CD8-positive, alpha-beta memory T cell (primary cell): ENCODE results near the gene PBXIP1. TPM values are rescaled to one million over a fixed set of nuclear protein-coding genes. Genes with fewer than 3 reads are reported as not detected.
"Not testable (repeated sequence)": the region's sequence is repeated elsewhere in the genome, so short reads cannot be mapped to it uniquely, and the experiment has no call there.

Experiments used
- CTCF ChIA-PET: fragments of 350-600 bp; sonication (Branson Sonifier 250); formaldehyde crosslinking; loops from one replicate; lab custom pipeline; 2021; ENCODE audit warnings: antibody characterized with exemption; lab: Charles Lee
- POLR2A ChIA-PET: fragments of 350-600 bp; sonication (Branson Sonifier 250); formaldehyde crosslinking; loops from one replicate; lab custom pipeline; 2021; ENCODE audit warnings: antibody characterized with exemption; lab: Charles Lee
- DNase-seq, 5 donors: peaks; one replicate each; pipeline versions ENCODE4 v3.0.0 to v3.0.0-alpha.2; 2020 to 2022; ENCODE audit warnings: mixed read lengths in 1 of 5
- H3K27ac ChIP-seq: one replicate; pipeline ENCODE4 v1.7.0; 2013; ENCODE audit warnings: low read depth, mild to moderate bottlenecking, low read length, moderate library complexity
- H3K27me3 ChIP-seq: 2 replicates; pipeline ENCODE4 v1.7.0; 2013; ENCODE audit warnings: low read length, mild to moderate bottlenecking; ENCODE audit not compliant: insufficient read depth, poor library complexity, severe bottlenecking
- H3K36me3 ChIP-seq: 2 replicates; pipeline ENCODE4 v1.7.0; 2013; ENCODE audit warnings: mild to moderate bottlenecking, low read length, moderate library complexity; ENCODE audit not compliant: insufficient read depth
- H3K4me1 ChIP-seq: 2 replicates; pipeline ENCODE4 v1.7.0; 2013; ENCODE audit warnings: mild to moderate bottlenecking, low read length, moderate library complexity; ENCODE audit not compliant: insufficient read depth
- H3K4me3 ChIP-seq: 2 replicates; pipeline ENCODE4 v1.7.0; 2013; ENCODE audit warnings: mild to moderate bottlenecking, low read length
- H3K9me3 ChIP-seq: 2 replicates; pipeline ENCODE4 v1.7.0; 2013; ENCODE audit warnings: mild to moderate bottlenecking, low read length
- H3K27ac Mint-ChIP-seq, 8 donors: one replicate each; pipeline ENCODE4 v1.8.0; 2020 to 2021; ENCODE audit warnings: mixed read lengths in 8 of 8, mild to moderate bottlenecking in 6 of 8, inconsistent platforms in 3 of 8, moderate library complexity in 3 of 8
- H3K27me3 Mint-ChIP-seq, 2 donors: one replicate each; pipeline ENCODE4 v1.8.0; 2020 to 2021; ENCODE audit warnings: mixed read lengths in 2 of 2, mild to moderate bottlenecking in 1 of 2, moderate library complexity in 1 of 2
- H3K36me3 Mint-ChIP-seq, 3 donors: one replicate each; pipeline ENCODE4 v1.8.0; 2020 to 2021; ENCODE audit warnings: mixed read lengths in 3 of 3, inconsistent platforms in 1 of 3, mild to moderate bottlenecking in 1 of 3
- H3K4me1 Mint-ChIP-seq, 3 donors: one replicate each; pipeline ENCODE4 v1.8.0; 2020 to 2021; ENCODE audit warnings: mixed read lengths in 3 of 3, inconsistent platforms in 1 of 3, mild to moderate bottlenecking in 1 of 3
- H3K4me3 Mint-ChIP-seq, 7 donors: one replicate each; pipeline ENCODE4 v1.8.0; 2020 to 2021; ENCODE audit warnings: mixed read lengths in 7 of 7, mild to moderate bottlenecking in 6 of 7, moderate library complexity in 4 of 7, inconsistent platforms in 2 of 7
- H3K9me3 Mint-ChIP-seq, 5 donors: one replicate each; pipeline ENCODE4 v1.8.0; 2020 to 2022; ENCODE audit warnings: mixed read lengths in 5 of 5, mild to moderate bottlenecking in 3 of 5, moderate library complexity in 2 of 5, inconsistent platforms in 1 of 5
- polyA plus RNA-seq: library from polyadenylated mRNA; unstranded; fragments of 300-500 nt; fragmentation: Illumina TruSeq; gene quantifications from one replicate; pipeline ENCODE4 v1.2.3, GENCODE V29; 2021
- total RNA-seq, 2 experiments: library from RNA; stranded (reverse); gene quantifications; one replicate each; pipeline ENCODE4 v1.2.3, GENCODE V29; 2021

Gene PBXIP1
- total and polyA plus RNA-seq, 3 experiments from 2014 or later = 35.9 to 295 (median 36.1) TPM

DNA sequence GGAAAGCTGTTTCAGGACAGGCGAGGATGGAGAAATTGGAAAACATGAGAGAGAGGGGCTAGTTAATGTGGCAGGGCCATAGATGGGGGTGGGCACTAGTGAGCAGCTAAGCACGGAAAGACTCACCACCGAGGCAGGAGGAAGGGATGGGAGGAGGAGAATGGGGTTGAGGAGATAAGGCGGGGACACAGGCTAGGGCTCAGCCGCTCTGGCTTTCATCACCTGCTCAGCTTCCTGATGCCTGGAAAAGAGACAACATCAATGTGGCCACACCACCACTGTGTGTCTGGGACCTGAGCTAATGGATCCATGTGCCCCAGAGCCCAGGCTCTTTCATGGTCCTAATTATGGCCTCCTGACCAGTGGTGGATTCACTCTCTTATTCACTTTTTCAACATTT lies 47.0 kb downstream of the PBXIP1 start:
- Mint-ChIP-seq H3K4me3 (no peak overlapping the region), H3K9me3 (no peaks in the 10 kb centered on the region), H3K4me1 (no peaks in the 10 kb centered on the region), H3K36me3 (no peaks in the 10 kb centered on the region), H3K27ac (no peak overlapping the region), H3K27me3 (no peaks in the 10 kb centered on the region)
- POLR2A ChIA-PET = no interaction called here
- H3K9me3 ChIP-seq = no peaks in the 10 kb centered on the region
- H3K4me1 ChIP-seq = no peaks in the 10 kb centered on the region
- no peaks in the 10 kb centered on the region for H3K27me3 ChIP-seq
- H3K27ac ChIP-seq = no peak overlapping the region
- no peak for DNase-seq
- H3K36me3 ChIP-seq = no peaks in the 10 kb centered on the region
- no peak overlapping the region for H3K4me3 ChIP-seq
- CTCF ChIA-PET = no interaction called here

DNA sequence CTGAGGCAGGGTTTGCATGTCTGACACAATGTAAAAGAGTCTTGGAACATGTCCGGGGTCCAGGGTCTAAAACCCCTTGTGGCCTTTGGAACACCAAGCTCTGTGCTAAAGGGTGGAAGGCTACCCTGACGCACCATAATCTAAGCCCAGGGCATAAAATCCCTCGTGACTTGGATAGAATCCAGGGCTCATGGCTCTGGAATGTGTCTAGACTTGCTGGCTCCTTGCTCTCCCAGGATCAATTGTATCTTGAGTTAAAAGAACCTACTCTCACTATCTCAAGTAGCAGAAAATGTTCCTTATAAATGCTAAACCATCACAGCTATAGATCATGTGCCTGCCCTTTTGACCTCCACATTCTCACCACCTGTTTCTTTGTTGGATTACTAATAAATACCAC lies 47.8 kb downstream of the PBXIP1 start:
- H3K27me3 Mint-ChIP-seq, H3K4me3 ChIP-seq, H3K36me3 ChIP-seq, CTCF ChIA-PET, H3K27me3 ChIP-seq, H3K4me1 ChIP-seq, H3K36me3 Mint-ChIP-seq, H3K9me3 Mint-ChIP-seq, H3K27ac ChIP-seq, DNase-seq, H3K27ac Mint-ChIP-seq, H3K9me3 ChIP-seq, H3K4me3 Mint-ChIP-seq, H3K4me1 Mint-ChIP-seq, POLR2A ChIA-PET: not testable (repeated sequence)

DNA sequence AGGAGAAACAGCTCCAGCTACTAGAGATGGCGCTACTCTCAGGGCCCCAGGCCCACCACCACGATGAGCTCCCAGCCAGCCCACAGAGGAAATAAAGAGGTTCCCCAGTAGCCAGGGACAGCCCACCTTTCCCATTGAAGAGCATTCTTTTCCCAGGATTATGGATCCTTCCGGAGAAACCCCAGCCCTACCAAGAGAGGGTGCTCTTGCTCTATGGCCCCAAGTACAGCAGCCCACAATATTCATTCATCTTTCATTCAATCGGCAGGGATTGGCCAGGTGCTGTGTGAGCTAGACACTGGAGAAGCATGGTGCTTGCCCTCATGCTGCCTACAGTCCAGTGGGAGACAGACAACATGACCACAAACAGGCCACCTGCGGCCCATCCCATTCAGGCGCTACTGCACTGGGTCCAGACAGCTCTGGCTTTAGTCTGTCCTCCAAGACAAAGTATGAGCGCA lies 49.2 kb downstream of the PBXIP1 start:
- no peaks in the 10 kb centered on the region for H3K9me3 Mint-ChIP-seq
- Histone ChIP-seq H3K27me3 (no peaks in the 10 kb centered on the region), H3K9me3 (no peaks in the 10 kb centered on the region), H3K4me1 (no peaks in the 10 kb centered on the region), H3K4me3 (no peak overlapping the region), H3K36me3 (no peaks in the 10 kb centered on the region), H3K27ac (no peak overlapping the region)
- DNase-seq = no peak
- ChIA-PET CTCF (interaction anchor here (0.7 to 1.2 kb wide), 3 partner anchors 16 to 111 kb away, joined by 3 to 4 read pairs (median 3); no protein-coding TSS in a partner anchor), POLR2A (no interaction called here)
- H3K27me3 Mint-ChIP-seq = no peaks in the 10 kb centered on the region
- H3K27ac Mint-ChIP-seq = no peak overlapping the region
- H3K36me3 Mint-ChIP-seq = no peaks in the 10 kb centered on the region
- H3K4me3 Mint-ChIP-seq = no peak overlapping the region
- no peaks in the 10 kb centered on the region for H3K4me1 Mint-ChIP-seq

DNA sequence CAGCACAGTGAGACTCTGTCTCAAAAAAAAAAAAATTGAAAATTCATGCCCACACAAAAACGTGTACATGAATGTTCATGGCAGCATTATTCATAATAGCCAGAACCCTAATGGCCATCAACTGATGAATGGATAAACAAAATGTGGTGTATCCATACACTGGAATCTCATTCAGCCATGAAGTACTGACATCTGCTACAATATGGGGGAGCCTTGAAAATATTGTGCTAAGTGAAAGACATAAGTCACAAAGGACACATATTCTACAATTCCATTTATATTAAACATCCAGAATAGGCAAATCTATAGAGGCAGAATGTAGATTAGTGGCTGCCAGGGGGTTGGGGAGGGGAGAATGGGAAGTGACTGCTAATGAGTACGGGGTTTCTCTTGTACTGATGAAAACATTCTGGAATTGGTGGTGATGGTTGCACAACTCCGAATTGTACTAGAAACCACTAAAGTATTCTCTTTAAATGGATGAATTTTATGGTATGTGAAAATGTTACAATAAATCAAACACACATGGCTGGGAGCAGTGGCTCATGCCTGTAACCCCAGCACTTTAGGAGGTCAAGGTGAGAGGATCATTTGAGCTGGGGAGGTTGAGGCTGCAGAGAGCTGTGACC lies 52.8 kb downstream of the PBXIP1 start:
- no peak overlapping the region for H3K4me3 Mint-ChIP-seq
- H3K27me3 ChIP-seq = no peaks in the 10 kb centered on the region
- ChIA-PET POLR2A (no interaction called here), CTCF (no interaction called here)
- H3K36me3 Mint-ChIP-seq = peaks cover 0 to 3% (median 3%) of the 10 kb centered on the region in 3 donors
- H3K4me1 Mint-ChIP-seq = no peaks in the 10 kb centered on the region
- no peaks in the 10 kb centered on the region for H3K9me3 Mint-ChIP-seq
- H3K9me3 ChIP-seq = no peaks in the 10 kb centered on the region
- DNase-seq = no peak
- no peak overlapping the region for H3K27ac ChIP-seq
- H3K27ac Mint-ChIP-seq = no peak overlapping the region
- H3K4me3 ChIP-seq = no peak overlapping the region
- peaks cover 0 to 1% of the 10 kb centered on the region in 2 donors for H3K27me3 Mint-ChIP-seq
- H3K4me1 ChIP-seq = no peaks in the 10 kb centered on the region
- H3K36me3 ChIP-seq = no peaks in the 10 kb centered on the region

DNA sequence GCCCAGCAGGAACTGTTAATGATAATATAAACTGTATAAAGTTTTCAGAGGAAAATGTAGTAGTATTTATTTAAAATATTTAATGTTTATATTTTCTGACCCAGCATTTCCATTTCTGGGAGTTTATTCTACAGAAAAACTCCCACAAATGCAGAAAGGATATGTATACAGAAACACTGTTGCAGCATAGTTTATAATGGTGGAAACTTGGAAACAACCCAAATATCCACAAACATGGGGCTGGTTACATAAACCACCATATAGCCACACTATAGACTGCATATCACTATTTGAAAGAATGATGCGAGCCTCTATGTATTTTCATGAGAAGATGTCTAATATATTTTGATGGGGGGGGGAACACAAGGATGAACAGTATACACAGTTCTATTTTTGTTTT lies 54.3 kb downstream of the PBXIP1 start:
- Mint-ChIP-seq H3K4me3 (no peak overlapping the region), H3K27me3 (peaks cover 0 to 1% of the 10 kb centered on the region in 2 donors), H3K36me3 (peaks cover 0 to 3% (median 3%) of the 10 kb centered on the region in 3 donors), H3K4me1 (no peaks in the 10 kb centered on the region), H3K27ac (peak overlapping the region in 1 of 8 donors; percentile 11), H3K9me3 (no peaks in the 10 kb centered on the region)
- no peak for DNase-seq
- H3K4me3 ChIP-seq = no peak overlapping the region
- POLR2A ChIA-PET = interaction anchor here (0.7 kb wide), 1 partner anchor 11 kb away, joined by 3 read pairs; no protein-coding TSS in a partner anchor
- H3K4me1 ChIP-seq = no peaks in the 10 kb centered on the region
- H3K9me3 ChIP-seq = no peaks in the 10 kb centered on the region
- H3K27ac ChIP-seq = no peak overlapping the region
- no peaks in the 10 kb centered on the region for H3K27me3 ChIP-seq
- no peaks in the 10 kb centered on the region for H3K36me3 ChIP-seq
- CTCF ChIA-PET = no interaction called here

DNA sequence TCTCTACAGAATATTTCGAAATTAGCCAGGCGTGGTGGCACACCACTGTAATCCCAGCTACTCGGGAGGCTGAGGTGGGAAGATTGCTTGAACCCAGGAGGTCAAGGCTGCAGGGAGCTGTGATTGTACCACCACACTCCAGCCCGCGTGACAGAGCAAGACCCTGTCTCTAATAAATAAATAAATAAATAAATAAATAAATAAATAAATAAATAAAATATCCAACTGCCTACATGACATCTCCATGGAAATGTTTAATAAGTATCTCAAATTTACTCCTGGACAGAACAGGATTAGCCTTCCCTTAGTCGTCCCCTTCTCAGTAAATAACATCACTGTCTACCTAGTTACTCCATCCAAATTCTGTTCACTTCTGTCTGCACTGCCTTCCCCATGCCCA lies 56.9 kb downstream of the PBXIP1 start:
- CTCF ChIA-PET = no interaction called here
- H3K27me3 Mint-ChIP-seq = peaks cover 0 to 1% of the 10 kb centered on the region in 2 donors
- no peak overlapping the region for H3K4me3 ChIP-seq
- no peak for DNase-seq
- POLR2A ChIA-PET = no interaction called here
- no peaks in the 10 kb centered on the region for H3K4me1 ChIP-seq
- no peaks in the 10 kb centered on the region for H3K36me3 ChIP-seq
- H3K9me3 Mint-ChIP-seq = no peaks in the 10 kb centered on the region
- no peak overlapping the region for H3K4me3 Mint-ChIP-seq
- H3K4me1 Mint-ChIP-seq = no peaks in the 10 kb centered on the region
- H3K27ac Mint-ChIP-seq = no peak overlapping the region
- no peaks in the 10 kb centered on the region for H3K27me3 ChIP-seq
- H3K9me3 ChIP-seq = no peaks in the 10 kb centered on the region
- no peak overlapping the region for H3K27ac ChIP-seq
- H3K36me3 Mint-ChIP-seq = peaks cover 0 to 3% (median 3%) of the 10 kb centered on the region in 3 donors

DNA sequence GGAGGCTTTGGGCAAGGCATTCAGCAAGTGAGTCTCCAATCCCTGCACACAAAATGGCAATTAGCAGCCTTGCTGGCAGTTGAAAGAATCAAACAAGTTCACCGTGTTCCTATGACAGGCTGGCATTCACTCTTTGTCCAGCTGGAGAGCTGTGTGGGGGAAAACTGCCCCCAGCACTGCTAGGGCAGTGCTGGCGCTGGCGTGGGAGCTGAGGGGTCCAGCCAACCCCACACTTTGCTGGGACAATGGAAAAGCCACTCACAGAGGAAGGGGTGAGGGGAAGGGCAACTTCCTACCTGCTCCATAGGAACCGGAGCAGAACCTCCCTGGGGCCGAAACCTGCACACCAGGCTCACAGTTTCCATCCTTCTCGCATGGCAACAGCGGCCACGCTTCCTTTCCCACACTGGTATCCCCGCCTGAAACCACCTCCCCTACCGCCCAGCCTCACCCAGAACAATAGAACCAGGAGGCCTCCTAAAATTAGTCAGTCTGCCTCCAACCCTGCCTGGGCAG lies 59.1 kb downstream of the PBXIP1 start:
- Histone ChIP-seq H3K4me1 (no peaks in the 10 kb centered on the region), H3K36me3 (no peaks in the 10 kb centered on the region), H3K27ac (no peak overlapping the region), H3K9me3 (no peaks in the 10 kb centered on the region), H3K4me3 (no peak overlapping the region), H3K27me3 (no peaks in the 10 kb centered on the region)
- peaks cover 0 to 8% (median 3%) of the 10 kb centered on the region in 3 donors for H3K36me3 Mint-ChIP-seq
- ChIA-PET CTCF (no interaction called here), POLR2A (no interaction called here)
- no peak overlapping the region for H3K27ac Mint-ChIP-seq
- no peaks in the 10 kb centered on the region for H3K4me1 Mint-ChIP-seq
- H3K27me3 Mint-ChIP-seq = peaks cover 0 to 1% of the 10 kb centered on the region in 2 donors
- H3K9me3 Mint-ChIP-seq = peaks cover 0 to 3% (median 0%) of the 10 kb centered on the region in 5 donors
- no peak overlapping the region for H3K4me3 Mint-ChIP-seq
- DNase-seq = no peak

DNA sequence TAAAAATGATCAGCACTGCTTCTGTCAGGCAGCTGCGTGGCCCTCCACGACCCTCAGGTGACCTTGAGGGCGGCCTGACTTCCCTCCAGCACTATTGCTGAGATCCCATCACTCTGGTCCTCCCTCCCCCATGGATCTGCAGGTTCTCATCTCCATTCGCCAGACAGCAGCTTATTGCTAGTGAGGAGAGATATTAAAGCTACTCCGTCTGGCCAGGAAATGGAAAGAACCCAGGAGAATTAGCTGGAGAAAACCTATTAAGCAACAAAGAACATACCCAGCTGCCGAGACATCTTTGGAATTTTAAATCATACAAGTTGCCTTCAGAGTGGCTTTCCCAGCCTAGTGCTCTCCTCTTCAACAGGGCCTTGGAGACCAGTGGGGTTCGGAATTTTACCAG lies 60.1 kb downstream of the PBXIP1 start:
- Histone ChIP-seq H3K27ac (no peak overlapping the region), H3K36me3 (no peaks in the 10 kb centered on the region), H3K4me1 (no peaks in the 10 kb centered on the region), H3K27me3 (no peaks in the 10 kb centered on the region), H3K4me3 (no peak overlapping the region), H3K9me3 (no peaks in the 10 kb centered on the region)
- Mint-ChIP-seq H3K4me1 (no peaks in the 10 kb centered on the region), H3K36me3 (peaks cover 0 to 8% (median 3%) of the 10 kb centered on the region in 3 donors), H3K27me3 (peaks cover 0 to 1% of the 10 kb centered on the region in 2 donors), H3K9me3 (peaks cover 0 to 3% (median 0%) of the 10 kb centered on the region in 5 donors), H3K27ac (no peak overlapping the region), H3K4me3 (no peak overlapping the region)
- no peak for DNase-seq
- ChIA-PET CTCF (interaction anchor here (0.8 to 1.3 kb wide), 2 partner anchors 12 to 121 kb away, joined by 3 read pairs; no protein-coding TSS in a partner anchor), POLR2A (no interaction called here)
